ENCODE measurements around the gene YEATS2. TPM values are rescaled to one million over a fixed set of nuclear protein-coding genes. Genes with fewer than 3 reads are reported as not detected.
"Not testable (repeated sequence)": the region's sequence is repeated elsewhere in the genome, so short reads cannot be mapped to it uniquely, and the experiment has no call there.

The YEATS2 gene
- total and polyA plus RNA-seq, 8 donors, result 28.4 to 48.8 (median 44.1) TPM

DNA sequence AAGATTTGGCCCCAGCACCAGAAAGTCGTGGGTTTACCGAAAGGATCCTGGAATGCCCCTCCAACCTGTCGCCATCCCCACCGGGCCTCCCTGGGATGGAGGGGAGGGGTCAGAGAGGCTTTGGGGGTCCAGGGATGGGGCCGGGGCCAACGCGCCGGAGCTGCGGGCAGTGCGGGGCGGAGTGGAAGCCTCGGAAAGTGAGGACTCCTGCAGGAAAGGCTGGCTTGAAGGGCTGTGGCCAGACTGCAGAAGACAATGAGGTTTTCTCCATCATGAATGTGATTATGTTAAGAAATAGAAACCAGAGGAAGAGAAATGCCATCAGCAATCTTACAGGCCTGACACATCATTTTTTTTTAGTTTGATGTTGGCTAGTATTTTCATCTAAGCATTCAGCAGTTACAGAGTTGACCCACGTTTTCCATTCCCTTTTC, 738 bp downstream of the YEATS2 start:
- peaks cover 14 to 43% of the 10 kb centered on the region in 2 donors for H3K4me1 ChIP-seq
- DNase-seq (peak in 1 of 4 donors; percentile 42), ATAC-seq (peak; percentile 53)
- H3K27me3 ChIP-seq, result no peaks in the 10 kb centered on the region
- no peaks in the 10 kb centered on the region for H3K9me3 ChIP-seq
- TF ChIP-seq, protein P1, sequence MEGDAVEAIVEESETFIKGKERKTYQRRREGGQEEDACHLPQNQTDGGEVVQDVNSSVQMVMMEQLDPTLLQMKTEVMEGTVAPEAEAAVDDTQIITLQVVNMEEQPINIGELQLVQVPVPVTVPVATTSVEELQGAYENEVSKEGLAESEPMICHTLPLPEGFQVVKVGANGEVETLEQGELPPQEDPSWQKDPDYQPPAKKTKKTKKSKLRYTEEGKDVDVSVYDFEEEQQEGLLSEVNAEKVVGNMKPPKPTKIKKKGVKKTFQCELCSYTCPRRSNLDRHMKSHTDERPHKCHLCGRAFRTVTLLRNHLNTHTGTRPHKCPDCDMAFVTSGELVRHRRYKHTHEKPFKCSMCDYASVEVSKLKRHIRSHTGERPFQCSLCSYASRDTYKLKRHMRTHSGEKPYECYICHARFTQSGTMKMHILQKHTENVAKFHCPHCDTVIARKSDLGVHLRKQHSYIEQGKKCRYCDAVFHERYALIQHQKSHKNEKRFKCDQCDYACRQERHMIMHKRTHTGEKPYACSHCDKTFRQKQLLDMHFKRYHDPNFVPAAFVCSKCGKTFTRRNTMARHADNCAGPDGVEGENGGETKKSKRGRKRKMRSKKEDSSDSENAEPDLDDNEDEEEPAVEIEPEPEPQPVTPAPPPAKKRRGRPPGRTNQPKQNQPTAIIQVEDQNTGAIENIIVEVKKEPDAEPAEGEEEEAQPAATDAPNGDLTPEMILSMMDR (IDR thresholded peaks at IDR 0.05), result no peak
- H3K36me3 ChIP-seq, result peaks cover 0 to 10% of the 10 kb centered on the region in 2 donors
- peak overlapping the region; percentile 96 to 97 for H3K4me3 ChIP-seq
- peak overlapping the region; percentile 92 for H3K27ac ChIP-seq
- intact Hi-C loops (cut with DNase I), result no loop called here

DNA sequence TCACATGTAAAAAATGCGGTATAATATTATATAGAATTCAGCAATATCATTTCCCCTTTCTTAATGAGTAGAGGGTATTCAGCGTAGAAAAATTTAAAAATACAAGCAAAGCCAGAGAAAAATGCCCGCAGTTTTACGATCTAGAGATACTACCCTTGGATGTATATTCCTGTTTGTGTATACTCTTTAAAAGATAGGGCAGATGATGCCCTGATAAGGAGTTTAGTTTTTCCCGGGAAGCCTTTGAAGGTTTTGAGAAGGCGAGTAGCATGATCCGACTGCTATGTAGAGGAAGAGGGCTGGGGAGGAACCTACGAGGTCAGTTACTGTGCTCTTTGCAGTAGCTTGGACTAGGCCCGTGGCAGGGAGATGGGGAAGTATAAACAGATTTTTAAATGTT, 1.2 kb downstream of the YEATS2 start:
- H3K4me3 ChIP-seq, result peak overlapping the region; percentile 96 to 97
- peaks cover 0 to 10% of the 10 kb centered on the region in 2 donors for H3K36me3 ChIP-seq
- peak overlapping the region; percentile 92 for H3K27ac ChIP-seq
- H3K9me3 ChIP-seq, result no peaks in the 10 kb centered on the region
- H3K27me3 ChIP-seq, result no peaks in the 10 kb centered on the region
- DNase-seq, result no peak
- H3K4me1 ChIP-seq, result peaks cover 14 to 47% of the 10 kb centered on the region in 2 donors
- TF ChIP-seq, protein P1 (IDR thresholded peaks at IDR 0.05), result no peak
- intact Hi-C loops (cut with DNase I), result no loop called here
- ATAC-seq, result peak; percentile 60

DNA sequence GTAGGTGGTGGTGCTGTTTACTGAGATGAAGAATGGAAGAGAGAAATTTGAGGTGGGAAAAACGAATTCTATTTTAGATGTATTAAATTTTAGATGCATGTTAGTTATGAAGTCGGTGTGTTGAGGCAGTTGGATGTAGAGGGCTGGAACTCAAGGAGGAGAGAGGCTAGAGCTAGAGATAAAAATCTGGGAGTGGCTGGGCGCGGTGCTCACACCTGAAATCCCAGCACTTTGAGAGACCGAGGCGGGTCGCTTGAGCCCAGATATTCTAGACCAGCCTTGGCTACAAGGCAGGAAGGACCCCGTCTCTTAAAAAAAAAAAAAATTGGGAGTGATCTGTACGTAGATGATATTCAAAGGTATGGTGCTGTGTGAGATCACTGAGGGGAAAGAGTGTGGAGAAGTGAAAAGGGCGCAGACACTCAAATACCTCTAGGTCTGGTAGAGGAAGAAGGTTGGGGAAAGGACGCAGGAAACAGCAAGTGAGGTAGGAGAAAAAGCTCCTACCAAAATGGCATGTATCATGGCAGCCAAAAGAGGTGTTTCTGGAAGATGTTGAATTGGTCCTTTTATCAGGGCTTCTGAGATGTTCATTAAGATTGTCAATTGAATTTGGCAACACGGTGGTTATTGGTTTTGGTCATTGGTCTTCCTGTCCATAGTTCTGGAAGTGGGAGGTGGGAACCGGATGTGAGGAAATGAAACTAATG, 1.8 kb downstream of the YEATS2 start:
- TF ChIP-seq, protein P1 (IDR thresholded peaks at IDR 0.05), result no peak

DNA sequence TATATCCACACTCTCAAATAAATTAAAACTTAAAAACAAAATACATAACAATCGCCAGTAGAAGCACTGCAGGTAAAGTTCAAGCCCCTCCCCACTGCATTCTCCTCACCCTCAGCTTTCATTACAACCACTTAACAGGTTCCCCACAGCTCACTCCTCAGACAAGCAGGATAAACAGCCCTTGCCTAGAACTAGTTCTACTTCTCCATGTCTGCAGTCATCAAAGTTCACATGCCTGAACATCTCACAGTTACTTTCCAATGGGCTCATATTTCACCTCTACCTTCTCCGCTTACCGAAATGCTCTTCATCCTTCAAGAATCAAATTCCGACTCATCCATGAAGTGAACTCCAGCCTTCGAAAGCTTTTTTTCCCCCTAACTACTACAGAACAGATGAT, 4.1 kb downstream of the YEATS2 start:
- ATAC-seq, result peak; percentile 29
- no peak for DNase-seq
- Histone ChIP-seq H3K9me3 (no peaks in the 10 kb centered on the region), H3K4me3 (no peak overlapping the region), H3K36me3 (peaks cover 0 to 10% of the 10 kb centered on the region in 2 donors), H3K27ac (no peak overlapping the region), H3K4me1 (peaks cover 14 to 47% of the 10 kb centered on the region in 2 donors), H3K27me3 (no peaks in the 10 kb centered on the region)
- TF ChIP-seq, protein P1 (IDR thresholded peaks at IDR 0.05), result no peak
- intact Hi-C loops (cut with DNase I), result no loop called here

More for the DNA sequence above, 1.8 kb downstream of the YEATS2 start:
- ATAC-seq (peak; percentile 25), DNase-seq (no peak)
- H3K27ac ChIP-seq, result peak overlapping the region; percentile 92
- peaks cover 14 to 47% of the 10 kb centered on the region in 2 donors for H3K4me1 ChIP-seq
- intact Hi-C loops (cut with DNase I), result no loop called here
- H3K4me3 ChIP-seq, result peak overlapping the region in 1 of 2 donors; percentile 97
- H3K36me3 ChIP-seq, result peaks cover 0 to 10% of the 10 kb centered on the region in 2 donors
- H3K27me3 ChIP-seq, result no peaks in the 10 kb centered on the region
- H3K9me3 ChIP-seq, result no peaks in the 10 kb centered on the region

DNA sequence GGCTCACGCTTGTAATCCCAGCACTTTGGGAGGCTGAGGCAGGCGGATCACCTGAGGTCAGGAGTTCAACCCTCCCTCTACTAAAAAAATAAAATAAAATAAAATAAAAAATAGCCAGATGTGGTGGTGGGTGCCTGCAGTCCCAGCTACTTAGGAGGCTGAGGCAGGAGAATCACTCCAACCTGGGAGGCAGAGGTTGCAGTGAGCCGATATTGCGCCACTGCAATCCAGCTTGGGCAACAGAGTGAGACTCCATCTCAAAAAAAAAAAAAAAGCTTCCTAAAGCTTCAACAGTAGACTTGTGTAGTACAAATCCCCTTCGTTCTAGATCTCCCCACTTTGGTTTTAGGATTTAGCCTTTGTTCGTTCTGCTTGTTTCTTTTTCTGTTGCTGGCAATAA, 6.3 kb downstream of the YEATS2 start:
- H3K27ac ChIP-seq; intact Hi-C loops (cut with DNase I); H3K9me3 ChIP-seq; ATAC-seq; H3K4me3 ChIP-seq; DNase-seq; H3K27me3 ChIP-seq: not testable (repeated sequence)
- H3K4me1 ChIP-seq, result peaks cover 14 to 41% of the 10 kb centered on the region in 2 donors
- peaks cover 0 to 10% of the 10 kb centered on the region in 2 donors for H3K36me3 ChIP-seq
